Measurements from ENCODE around the gene DGKD. TPM values are rescaled to one million over a fixed set of nuclear protein-coding genes. Genes with fewer than 3 reads are reported as not detected.

Gene DGKD
- total and polyA plus RNA-seq, 5 experiments from 2014 or later: 29.3 to 315 (median 44.5) TPM

GRCh38 chr2:233480490-233481202 lies 126.4 kb downstream of the DGKD start:
- DNase-seq (no peak), ATAC-seq (no peak)
- Mint-ChIP-seq H3K4me1 (peaks cover 0 to 3% (median 0%) of the 10 kb centered on the region in 4 donors), H3K36me3 (peaks cover 0 to 59% (median 19%) of the 10 kb centered on the region in 3 donors), H3K27me3 (no peaks in the 10 kb centered on the region), H3K9me3 (no peaks in the 10 kb centered on the region), H3K27ac (peak overlapping the region in 4 of 10 donors; percentile 25 to 76 (median 58)), H3K4me3 (no peak overlapping the region)
- POLR2A ChIA-PET: no interaction called here

- Mint-ChIP-seq H3K27me3 (no peaks in the 10 kb centered on the region), H3K9me3 (no peaks in the 10 kb centered on the region), H3K36me3 (peaks cover 0 to 60% (median 19%) of the 10 kb centered on the region in 3 donors), H3K4me1 (peaks cover 0 to 5% (median 0%) of the 10 kb centered on the region in 4 donors), H3K27ac (peak overlapping the region in 5 of 10 donors; percentile 11 to 66 (median 62)), H3K4me3 (no peak overlapping the region)
- no peak for DNase-seq
- POLR2A ChIA-PET: no interaction called here
- ATAC-seq: no peak
These were observed 127.3 kb downstream of the DGKD start for GRCh38 chr2:233481368-233482142.

GRCh38 chr2:233482616-233483015 lies 128.3 kb downstream of the DGKD start:
- H3K9me3 Mint-ChIP-seq: no peaks in the 10 kb centered on the region
- no peak for ATAC-seq
- peak overlapping the region in 3 of 10 donors; percentile 21 to 84 (median 53) for H3K27ac Mint-ChIP-seq
- no peaks in the 10 kb centered on the region for H3K27me3 Mint-ChIP-seq
- H3K36me3 Mint-ChIP-seq: peaks cover 0 to 56% (median 17%) of the 10 kb centered on the region in 3 donors
- peaks cover 0 to 7% (median 0%) of the 10 kb centered on the region in 4 donors for H3K4me1 Mint-ChIP-seq
- DNase-seq: no peak
- POLR2A ChIA-PET: no interaction called here
- H3K4me3 Mint-ChIP-seq: no peak overlapping the region

- ATAC-seq (no peak), DNase-seq (no peak)
- no peaks in the 10 kb centered on the region for H3K9me3 Mint-ChIP-seq
- peak overlapping the region in 3 of 10 donors; percentile 62 to 90 (median 76) for H3K27ac Mint-ChIP-seq
- peaks cover 0 to 74% (median 26%) of the 10 kb centered on the region in 3 donors for H3K36me3 Mint-ChIP-seq
- POLR2A ChIA-PET: no interaction called here
- no peak overlapping the region for H3K4me3 Mint-ChIP-seq
- H3K27me3 Mint-ChIP-seq: no peaks in the 10 kb centered on the region
- H3K4me1 Mint-ChIP-seq: peaks cover 0 to 3% (median 0%) of the 10 kb centered on the region in 4 donors
These were observed 131.4 kb downstream of the DGKD start for GRCh38 chr2:233485726-233486125.

GRCh38 chr2:233486357-233486756 lies 132.1 kb downstream of the DGKD start:
- Mint-ChIP-seq H3K36me3 (peaks cover 0 to 75% (median 30%) of the 10 kb centered on the region in 3 donors), H3K4me1 (peaks cover 0 to 3% (median 0%) of the 10 kb centered on the region in 4 donors), H3K4me3 (peak overlapping the region in 1 of 10 donors; percentile 25), H3K9me3 (no peaks in the 10 kb centered on the region), H3K27me3 (no peaks in the 10 kb centered on the region), H3K27ac (peak overlapping the region in 2 of 10 donors; percentile 76 to 90)
- DNase-seq: no peak
- no peak for ATAC-seq
- POLR2A ChIA-PET: no interaction called here

GRCh38 chr2:233486778-233487552 lies 132.7 kb downstream of the DGKD start:
- POLR2A ChIA-PET: no interaction called here
- Mint-ChIP-seq H3K27me3 (no peaks in the 10 kb centered on the region), H3K36me3 (peaks cover 0 to 75% (median 35%) of the 10 kb centered on the region in 3 donors), H3K9me3 (no peaks in the 10 kb centered on the region), H3K4me1 (peaks cover 0 to 3% (median 0%) of the 10 kb centered on the region in 4 donors), H3K4me3 (no peak overlapping the region), H3K27ac (peak overlapping the region in 2 of 10 donors; percentile 76 to 90)
- no peak for ATAC-seq
- no peak for DNase-seq

- peaks cover 0 to 74% (median 38%) of the 10 kb centered on the region in 3 donors for H3K36me3 Mint-ChIP-seq
- no peak overlapping the region for H3K4me3 Mint-ChIP-seq
- ATAC-seq: no peak
- POLR2A ChIA-PET: no interaction called here
- H3K27ac Mint-ChIP-seq: no peak overlapping the region
- H3K9me3 Mint-ChIP-seq: no peaks in the 10 kb centered on the region
- H3K27me3 Mint-ChIP-seq: no peaks in the 10 kb centered on the region
- H3K4me1 Mint-ChIP-seq: peaks cover 0 to 3% (median 0%) of the 10 kb centered on the region in 4 donors
- no peak for DNase-seq
These were observed 133.6 kb downstream of the DGKD start for GRCh38 chr2:233487748-233488345.

GRCh38 chr2:233489143-233489542 lies 134.8 kb downstream of the DGKD start:
- Mint-ChIP-seq H3K36me3 (peaks cover 0 to 72% (median 35%) of the 10 kb centered on the region in 3 donors), H3K4me3 (no peak overlapping the region), H3K9me3 (no peaks in the 10 kb centered on the region), H3K4me1 (peaks cover 0 to 3% (median 0%) of the 10 kb centered on the region in 4 donors), H3K27ac (peak overlapping the region in 1 of 10 donors; percentile 14), H3K27me3 (no peaks in the 10 kb centered on the region)
- POLR2A ChIA-PET: no interaction called here
- ATAC-seq (no peak), DNase-seq (no peak)

GRCh38 chr2:233489666-233490065 lies 135.4 kb downstream of the DGKD start:
- ATAC-seq (no peak), DNase-seq (no peak)
- Mint-ChIP-seq H3K27ac (peak overlapping the region in 1 of 10 donors; percentile 26), H3K4me1 (peaks cover 0 to 3% (median 0%) of the 10 kb centered on the region in 4 donors), H3K4me3 (no peak overlapping the region), H3K36me3 (peaks cover 0 to 71% (median 34%) of the 10 kb centered on the region in 3 donors), H3K9me3 (no peaks in the 10 kb centered on the region), H3K27me3 (no peaks in the 10 kb centered on the region)
- POLR2A ChIA-PET: interaction anchor here (0.7 kb wide), 1 partner anchor 1883 kb away, joined by 3 read pairs; no protein-coding TSS in a partner anchor

- ATAC-seq (no peak), DNase-seq (no peak)
- Mint-ChIP-seq H3K9me3 (no peaks in the 10 kb centered on the region), H3K4me1 (peaks cover 0 to 3% (median 0%) of the 10 kb centered on the region in 4 donors), H3K27ac (no peak overlapping the region), H3K27me3 (no peaks in the 10 kb centered on the region), H3K4me3 (no peak overlapping the region), H3K36me3 (peaks cover 0 to 68% (median 27%) of the 10 kb centered on the region in 3 donors)
- POLR2A ChIA-PET: no interaction called here
These were observed 136.5 kb downstream of the DGKD start for GRCh38 chr2:233490831-233491230.

- Mint-ChIP-seq H3K4me3 (no peak overlapping the region), H3K36me3 (peaks cover 0 to 68% (median 30%) of the 10 kb centered on the region in 3 donors), H3K4me1 (peaks cover 0 to 3% (median 0%) of the 10 kb centered on the region in 4 donors), H3K27me3 (no peaks in the 10 kb centered on the region), H3K27ac (no peak overlapping the region), H3K9me3 (no peaks in the 10 kb centered on the region)
- no peak for DNase-seq
- no peak for ATAC-seq
- POLR2A ChIA-PET: no interaction called here
These were observed 137.0 kb downstream of the DGKD start for GRCh38 chr2:233491326-233491725.

GRCh38 chr2:233492078-233492477 lies 137.8 kb downstream of the DGKD start:
- no peak overlapping the region for H3K4me3 Mint-ChIP-seq
- H3K9me3 Mint-ChIP-seq: no peaks in the 10 kb centered on the region
- H3K27ac Mint-ChIP-seq: no peak overlapping the region
- ATAC-seq (no peak), DNase-seq (no peak)
- no peaks in the 10 kb centered on the region for H3K27me3 Mint-ChIP-seq
- no peaks in the 10 kb centered on the region for H3K4me1 Mint-ChIP-seq
- H3K36me3 Mint-ChIP-seq: peaks cover 0 to 67% (median 36%) of the 10 kb centered on the region in 3 donors
- POLR2A ChIA-PET: no interaction called here

Data from naive thymus-derived CD8-positive, alpha-beta T cell (primary cell).